PFSK-1 (cell line): ENCODE measurements around the gene NUDT8.

Source experiments
- POLR2AphosphoS5 ChIP-seq: IDR thresholded peaks from 2 replicates; pipeline ENCODE4 v1.6.1; 2012; ENCODE audit warnings: low read depth, mild to moderate bottlenecking, control low read depth, low read length, moderate library complexity
- TAF1 ChIP-seq: IDR thresholded peaks from 2 replicates; pipeline ENCODE4 v1.6.1; 2012; ENCODE audit warnings: low read length, control low read depth, borderline replicate concordance; ENCODE audit not compliant: insufficient read depth

DNA sequence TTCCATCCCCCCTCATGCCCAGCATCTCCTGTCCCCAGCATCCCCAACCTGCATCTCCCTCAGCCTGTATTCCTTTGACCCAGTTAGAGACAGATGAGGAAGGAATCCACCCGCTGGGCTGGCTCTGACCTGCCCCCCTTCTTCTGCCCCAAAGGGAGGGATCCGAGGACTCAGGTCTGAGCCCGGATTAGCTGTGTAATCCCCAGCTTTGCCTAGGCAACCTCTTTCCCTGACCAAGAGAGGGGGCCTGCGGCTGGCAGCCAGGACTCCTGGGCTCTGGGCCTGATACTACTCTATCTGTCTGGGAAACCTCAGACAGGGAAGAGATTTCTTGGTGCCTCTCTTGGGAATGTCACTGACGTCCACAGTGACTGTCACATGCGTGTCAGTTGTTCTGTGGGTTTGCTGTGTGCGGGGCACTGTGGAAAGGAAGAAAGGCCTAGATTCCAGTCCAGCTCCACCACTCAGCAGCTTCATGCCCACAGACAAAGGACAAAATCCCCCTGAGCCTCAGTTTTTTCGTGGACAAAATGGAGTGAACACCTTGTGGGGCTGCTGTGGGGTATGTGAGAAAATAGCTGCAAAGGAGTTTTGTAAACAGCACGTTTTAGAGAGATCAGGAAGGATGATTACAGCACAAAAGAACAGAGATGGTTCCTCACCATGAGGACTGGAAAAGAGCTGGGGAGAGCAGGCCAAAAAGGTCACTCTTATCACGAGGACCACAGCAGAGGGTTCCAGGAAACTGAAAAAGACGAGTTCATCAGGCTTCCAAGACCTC, 24.3 kb downstream of the NUDT8 start:
- TF ChIP-seq POLR2AphosphoS5 (no peak), TAF1 (no peak)
